Nephron (organoid): Measurements from ENCODE around the gene EGFL6.
"Not testable (repeated sequence)": the region's sequence is repeated elsewhere in the genome, so short reads cannot be mapped to it uniquely, and the experiment has no call there.

ENCODE experiments used
- H3K27ac Mint-ChIP-seq, 3 experiments: 2 replicates each; pipeline ENCODE4 v1.8.0; 2020; ENCODE audit warnings: mixed read lengths in 3 of 3, mild to moderate bottlenecking in 2 of 3, moderate library complexity in 1 of 3
- H3K27me3 Mint-ChIP-seq: 2 replicates; pipeline ENCODE4 v1.8.0; 2021; ENCODE audit warnings: low read depth, mild to moderate bottlenecking, moderate library complexity, mixed read lengths
- H3K36me3 Mint-ChIP-seq: 2 replicates; pipeline ENCODE4 v1.8.0; 2020; ENCODE audit warnings: low read depth, mixed read lengths
- H3K4me1 Mint-ChIP-seq: 2 replicates; pipeline ENCODE4 v1.8.0; 2020; ENCODE audit warnings: mixed read lengths
- H3K4me3 Mint-ChIP-seq, 3 experiments: 2 replicates each; pipeline ENCODE4 v1.8.0; 2020; ENCODE audit warnings: mild to moderate bottlenecking in 3 of 3, mixed read lengths in 3 of 3, moderate library complexity in 2 of 3
- H3K9me3 Mint-ChIP-seq: 2 replicates; pipeline ENCODE4 v1.8.0; 2020; ENCODE audit warnings: mixed read lengths
- CTCF ChIP-seq, 3 experiments: fragments of 200-600 bp; sonication (generic); IDR thresholded peaks; one replicate each; pipeline ENCODE4 v1.5.0; 2021; ENCODE audit warnings: antibody characterized with exemption in 3 of 3; ENCODE audit not compliant: unreplicated experiment in 3 of 3

EGFL6 gene

GRCh38 chrX:13607996-13608365 lies 38.6 kb downstream of the EGFL6 start:
- Mint-ChIP-seq H3K4me3 (no peak overlapping the region), H3K27ac (no peak overlapping the region), H3K27me3 (no peaks in the 10 kb centered on the region), H3K4me1 (no peaks in the 10 kb centered on the region), H3K36me3 (no peaks in the 10 kb centered on the region), H3K9me3 (peaks cover 6% of the 10 kb centered on the region)
- no peak for TF ChIP-seq CTCF (IDR thresholded peaks at IDR 0.05; ENCODE audit: unreplicated experiment in 3 of 3)

- peaks cover 6% of the 10 kb centered on the region for H3K9me3 Mint-ChIP-seq
- no peaks in the 10 kb centered on the region for H3K36me3 Mint-ChIP-seq
- no peaks in the 10 kb centered on the region for H3K27me3 Mint-ChIP-seq
- H3K27ac Mint-ChIP-seq, result no peak overlapping the region
- H3K4me3 Mint-ChIP-seq, result no peak overlapping the region
- TF ChIP-seq CTCF (IDR thresholded peaks at IDR 0.05; ENCODE audit: unreplicated experiment in 3 of 3), result no peak
- no peaks in the 10 kb centered on the region for H3K4me1 Mint-ChIP-seq
Measured at GRCh38 chrX:13614154-13614553, 44.8 kb downstream of the EGFL6 start.

DNA sequence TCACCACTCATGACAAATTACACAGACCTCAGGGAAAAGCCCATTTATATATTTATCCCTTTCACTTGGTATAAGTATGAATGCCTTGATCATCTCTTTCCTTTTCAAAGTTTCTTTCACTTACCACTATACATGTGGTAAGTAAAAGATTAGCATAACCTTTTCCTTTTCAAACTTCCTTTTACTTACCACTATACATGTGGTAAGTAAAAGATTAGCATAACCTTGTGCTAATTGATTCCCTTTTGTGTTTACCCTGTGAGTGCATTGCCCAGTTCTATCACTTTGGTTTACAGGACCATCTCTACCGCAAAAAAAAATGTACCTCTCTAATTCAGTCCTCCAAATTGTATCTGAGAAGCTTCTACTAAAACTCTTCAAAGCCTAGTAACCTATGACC lies 50.8 kb downstream of the EGFL6 start:
- Mint-ChIP-seq H3K36me3 (no peaks in the 10 kb centered on the region), H3K4me3 (no peak overlapping the region), H3K27ac (no peak overlapping the region), H3K27me3 (no peaks in the 10 kb centered on the region), H3K9me3 (peaks cover 12% of the 10 kb centered on the region), H3K4me1 (no peaks in the 10 kb centered on the region)
- TF ChIP-seq CTCF (IDR thresholded peaks at IDR 0.05; ENCODE audit: unreplicated experiment in 3 of 3), result no peak

DNA sequence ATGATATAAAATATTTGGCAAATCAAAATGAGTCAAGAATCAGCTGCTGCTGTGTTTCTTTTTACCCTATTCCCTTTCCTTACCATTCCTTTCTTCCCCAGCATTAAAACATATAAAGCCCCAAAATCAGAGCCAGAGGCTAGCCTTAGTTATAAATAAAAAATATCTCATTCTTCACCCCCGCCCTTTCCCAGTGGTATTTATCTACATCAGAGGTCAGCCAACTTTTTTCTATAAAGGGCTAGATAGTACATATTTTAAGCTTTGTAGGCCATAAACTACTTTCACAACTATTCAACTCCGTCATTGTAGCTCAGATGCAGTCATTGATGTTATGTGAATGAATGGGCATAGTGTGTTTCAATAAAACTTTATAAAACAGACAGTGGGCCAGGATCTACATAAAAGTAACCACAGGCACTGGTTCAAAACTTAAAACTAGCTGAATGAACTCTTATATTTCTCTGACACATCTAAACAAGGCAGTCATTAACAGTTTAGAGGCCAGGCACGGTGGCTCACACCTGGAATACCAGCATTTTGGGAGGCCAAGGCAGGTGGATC lies 53.1 kb downstream of the EGFL6 start:
- Mint-ChIP-seq H3K9me3 (peaks cover 15% of the 10 kb centered on the region), H3K27ac (no peak overlapping the region), H3K27me3 (no peaks in the 10 kb centered on the region), H3K4me1 (no peaks in the 10 kb centered on the region), H3K4me3 (no peak overlapping the region), H3K36me3 (no peaks in the 10 kb centered on the region)
- TF ChIP-seq CTCF (IDR thresholded peaks at IDR 0.05; ENCODE audit: unreplicated experiment in 3 of 3), result no peak

DNA sequence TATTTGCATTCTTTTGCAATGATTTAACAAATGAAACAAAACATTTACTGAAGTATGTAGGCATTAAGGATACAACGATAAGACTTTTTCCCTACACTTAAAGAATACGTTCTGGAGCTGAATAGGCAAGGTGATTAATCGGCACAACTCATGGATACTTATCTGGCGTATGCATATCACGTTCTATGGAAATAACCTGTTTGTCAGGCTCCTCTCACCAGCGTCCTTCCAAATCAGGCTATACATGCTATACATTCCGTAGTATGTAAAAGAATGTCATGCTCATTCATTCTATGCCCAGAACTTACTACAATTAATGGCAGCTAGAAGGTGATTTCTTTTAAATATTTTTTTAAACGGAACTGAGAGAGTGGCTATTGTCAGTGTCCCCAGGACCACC lies 57.9 kb downstream of the EGFL6 start:
- Mint-ChIP-seq H3K4me1 (no peaks in the 10 kb centered on the region), H3K36me3 (no peaks in the 10 kb centered on the region), H3K27me3 (no peaks in the 10 kb centered on the region), H3K9me3 (peaks cover 9% of the 10 kb centered on the region), H3K27ac (no peak overlapping the region), H3K4me3 (no peak overlapping the region)
- no peak for TF ChIP-seq CTCF (IDR thresholded peaks at IDR 0.05; ENCODE audit: unreplicated experiment in 3 of 3)

- H3K4me3 Mint-ChIP-seq, H3K36me3 Mint-ChIP-seq, H3K4me1 Mint-ChIP-seq, H3K27ac Mint-ChIP-seq, H3K27me3 Mint-ChIP-seq: not testable (repeated sequence)
- peaks cover 33% of the 10 kb centered on the region for H3K9me3 Mint-ChIP-seq
Measured at GRCh38 chrX:13637224-13637623, 67.8 kb downstream of the EGFL6 start.
